PC-3 (cell line): ENCODE measurements around the gene ADAP2. TPM values are rescaled to one million over a fixed set of nuclear protein-coding genes. Genes with fewer than 3 reads are reported as not detected.

ENCODE experiments used
- ATAC-seq: fragments of 200-7000 bp; cut with Tn5 transposase; 2 replicates; pipeline ENCODE4 v1.9.1; 2020; ENCODE audit warnings: mild to moderate bottlenecking, moderate library complexity
- BruUV-seq: library from RNA; stranded (reverse); fragments of 400-500 nt; replicated peaks from 2 replicates; lab custom pipeline; 2021; lab: Mats Ljungman, UMichigan
- CTCF ChIA-PET: fragments of 300-600 bp; sonication (Branson Sonifier 250); formaldehyde crosslinking; loops from one replicate; lab custom pipeline; 2022; ENCODE audit warnings: antibody characterized with exemption; lab: Charles Lee
- POLR2A ChIA-PET: fragments of 300-600 bp; sonication (Branson Sonifier 250); formaldehyde crosslinking; loops from one replicate; lab custom pipeline; 2022; ENCODE audit warnings: antibody characterized with exemption; ENCODE audit not compliant: unreplicated experiment; lab: Charles Lee
- DNase-seq: peaks from one replicate; pipeline ENCODE4 v3.0.0-alpha.2; 2015
- H2AFZ ChIP-seq: fragments of 300-600 bp; sonication (generic); 2 replicates; pipeline ENCODE4 v1.6.0; 2016; ENCODE audit warnings: antibody characterized with exemption, low read length
- H3F3A ChIP-seq: fragments of 300-600 bp; sonication (generic); one replicate; pipeline ENCODE4 v1.6.0; 2017; ENCODE audit warnings: antibody characterized with exemption, low read length, control low read depth, mild to moderate bottlenecking; ENCODE audit not compliant: unreplicated experiment
- H3K27ac ChIP-seq: fragments of 300-600 bp; sonication (generic); 2 replicates; pipeline ENCODE4 v1.5.1; 2016; ENCODE audit warnings: mild to moderate bottlenecking, low read length
- H3K27me3 ChIP-seq: fragments of 300-600 bp; sonication (generic); 2 replicates; pipeline ENCODE4 v1.6.1; 2016; ENCODE audit warnings: low read length, mixed read lengths
- H3K36me3 ChIP-seq: fragments of 300-600 bp; sonication (generic); 2 replicates; pipeline ENCODE4 v1.6.1; 2016; ENCODE audit warnings: low read depth, mixed run types, low read length, mixed read lengths
- H3K4me1 ChIP-seq: fragments of 300-600 bp; sonication (generic); 2 replicates; pipeline ENCODE4 v1.5.1; 2016; ENCODE audit warnings: low read length; ENCODE audit not compliant: insufficient read depth
- H3K4me2 ChIP-seq: fragments of 300-600 bp; sonication (generic); 2 replicates; pipeline ENCODE4 v1.6.0; 2016; ENCODE audit warnings: low read length
- H3K4me3 ChIP-seq: fragments of 300-600 bp; sonication (generic); 2 replicates; pipeline ENCODE4 v1.5.1; 2016; ENCODE audit warnings: mild to moderate bottlenecking, low read length, mixed read lengths
- H3K79me2 ChIP-seq: fragments of 300-600 bp; sonication (generic); 2 replicates; pipeline ENCODE4 v1.6.1; 2017; ENCODE audit warnings: low read length, mixed read lengths
- H3K9ac ChIP-seq: fragments of 300-600 bp; sonication (generic); 2 replicates; pipeline ENCODE4 v1.6.0; 2016; ENCODE audit warnings: mild to moderate bottlenecking, low read length
- H3K9me2 ChIP-seq: fragments of 300-600 bp; sonication (generic); replicated peaks from 2 replicates; pipeline ENCODE4 v1.6.1; 2016; ENCODE audit warnings: mixed run types, low read length, mixed read lengths
- H3K9me3 ChIP-seq: fragments of 300-600 bp; sonication (generic); 2 replicates; pipeline ENCODE4 v1.6.1; 2016; ENCODE audit warnings: low read length, mixed read lengths
- H4K20me1 ChIP-seq: fragments of 300-600 bp; sonication (generic); 2 replicates; pipeline ENCODE4 v1.6.1; 2016; ENCODE audit warnings: low read length, mixed read lengths
- EZH2 ChIP-seq: fragments of 300-600 bp; sonication (generic); IDR thresholded peaks from one replicate; pipeline ENCODE4 v1.6.1; 2017; ENCODE audit warnings: antibody characterized with exemption, mild to moderate bottlenecking, low read length; ENCODE audit not compliant: unreplicated experiment
- EZH2phosphoT487 ChIP-seq: fragments of 300-600 bp; sonication (generic); IDR thresholded peaks from 2 replicates; pipeline ENCODE4 v1.6.1; 2018; ENCODE audit warnings: mild to moderate bottlenecking, antibody characterized with exemption, low read length, borderline replicate concordance
- intact Hi-C: fragments of 100-400 bp; cut with micrococcal nuclease; formaldehyde crosslinking; loops from 2 replicates; pipeline ENCODE4 v1.9.0; 2023
- total RNA-seq: library from RNA; depleted of rRNA; stranded (reverse); fragments of >200 nt; gene quantifications from 2 replicates; pipeline ENCODE4 v1.2.3, GENCODE V29; 2014
- TF ChIP-seq, protein P1 (sequence below): fragments of 300-600 bp; sonication (generic); conservative IDR thresholded peaks from 2 replicates; pipeline ENCODE4 v1.5.1; 2017; ENCODE audit warnings: antibody characterized with exemption, low read depth, mild to moderate bottlenecking, low read length

The ADAP2 gene
- total RNA-seq, 1 experiment from 2014 or later, result 2.5 TPM

DNA sequence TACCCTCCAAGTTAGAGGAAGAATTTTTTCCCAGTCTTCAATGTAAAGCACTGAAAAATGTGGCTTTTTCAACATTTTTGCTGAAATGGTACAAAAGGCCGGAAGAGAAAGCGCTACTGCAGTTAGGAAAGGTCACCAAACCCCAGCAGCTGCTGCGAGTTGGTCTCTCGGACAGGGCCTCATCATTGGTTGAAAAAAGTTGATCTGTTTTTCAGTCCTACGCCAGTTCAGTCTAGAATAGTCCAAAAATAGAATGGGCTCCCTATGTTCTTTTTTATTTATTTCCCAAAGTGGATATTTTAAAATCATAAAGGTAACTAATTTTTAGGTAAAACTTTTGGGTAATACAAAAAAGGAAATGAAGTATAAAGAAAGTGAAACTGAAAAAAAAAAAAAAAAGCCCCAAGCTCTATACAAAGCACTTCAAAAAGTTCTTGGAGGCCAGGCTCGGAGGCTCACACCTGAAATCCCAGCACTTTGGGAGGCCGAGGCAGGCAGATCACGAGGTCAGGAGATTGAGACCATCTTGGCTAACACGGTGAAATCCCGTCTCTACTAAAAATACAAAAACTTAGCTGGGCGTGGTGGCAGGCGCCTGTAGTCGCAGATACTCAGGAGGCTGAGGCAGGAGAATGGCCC, 17.4 kb downstream of the ADAP2 start:
- Histone ChIP-seq H4K20me1 (no peaks in the 10 kb centered on the region), H3K9ac (no peak overlapping the region), H3K4me2 (no peak overlapping the region), H3K27me3 (no peaks in the 10 kb centered on the region), H3K4me1 (no peaks in the 10 kb centered on the region), H3K36me3 (no peaks in the 10 kb centered on the region), H3K79me2 (no peaks in the 10 kb centered on the region), H3K4me3 (no peak overlapping the region), H2AFZ (no peak overlapping the region), H3K27ac (no peak overlapping the region), H3K9me2 (no peaks in the 10 kb centered on the region), H3K9me3 (no peaks in the 10 kb centered on the region), H3F3A (no peaks in the 10 kb centered on the region)
- POLR2A ChIA-PET, result no interaction called here
- no peak for DNase-seq
- BruUV-seq, result no TSS peak
- intact Hi-C loops, result no loop called here
- no peak for TF ChIP-seq EZH2
- TF ChIP-seq, protein P1, sequence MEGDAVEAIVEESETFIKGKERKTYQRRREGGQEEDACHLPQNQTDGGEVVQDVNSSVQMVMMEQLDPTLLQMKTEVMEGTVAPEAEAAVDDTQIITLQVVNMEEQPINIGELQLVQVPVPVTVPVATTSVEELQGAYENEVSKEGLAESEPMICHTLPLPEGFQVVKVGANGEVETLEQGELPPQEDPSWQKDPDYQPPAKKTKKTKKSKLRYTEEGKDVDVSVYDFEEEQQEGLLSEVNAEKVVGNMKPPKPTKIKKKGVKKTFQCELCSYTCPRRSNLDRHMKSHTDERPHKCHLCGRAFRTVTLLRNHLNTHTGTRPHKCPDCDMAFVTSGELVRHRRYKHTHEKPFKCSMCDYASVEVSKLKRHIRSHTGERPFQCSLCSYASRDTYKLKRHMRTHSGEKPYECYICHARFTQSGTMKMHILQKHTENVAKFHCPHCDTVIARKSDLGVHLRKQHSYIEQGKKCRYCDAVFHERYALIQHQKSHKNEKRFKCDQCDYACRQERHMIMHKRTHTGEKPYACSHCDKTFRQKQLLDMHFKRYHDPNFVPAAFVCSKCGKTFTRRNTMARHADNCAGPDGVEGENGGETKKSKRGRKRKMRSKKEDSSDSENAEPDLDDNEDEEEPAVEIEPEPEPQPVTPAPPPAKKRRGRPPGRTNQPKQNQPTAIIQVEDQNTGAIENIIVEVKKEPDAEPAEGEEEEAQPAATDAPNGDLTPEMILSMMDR, result no peak
- no peak for TF ChIP-seq EZH2phosphoT487
- ATAC-seq, result no peak
- CTCF ChIA-PET, result interaction anchor here (0.6 kb wide), 1 partner anchor 401 kb away, joined by 3 read pairs; no protein-coding TSS in a partner anchor

DNA sequence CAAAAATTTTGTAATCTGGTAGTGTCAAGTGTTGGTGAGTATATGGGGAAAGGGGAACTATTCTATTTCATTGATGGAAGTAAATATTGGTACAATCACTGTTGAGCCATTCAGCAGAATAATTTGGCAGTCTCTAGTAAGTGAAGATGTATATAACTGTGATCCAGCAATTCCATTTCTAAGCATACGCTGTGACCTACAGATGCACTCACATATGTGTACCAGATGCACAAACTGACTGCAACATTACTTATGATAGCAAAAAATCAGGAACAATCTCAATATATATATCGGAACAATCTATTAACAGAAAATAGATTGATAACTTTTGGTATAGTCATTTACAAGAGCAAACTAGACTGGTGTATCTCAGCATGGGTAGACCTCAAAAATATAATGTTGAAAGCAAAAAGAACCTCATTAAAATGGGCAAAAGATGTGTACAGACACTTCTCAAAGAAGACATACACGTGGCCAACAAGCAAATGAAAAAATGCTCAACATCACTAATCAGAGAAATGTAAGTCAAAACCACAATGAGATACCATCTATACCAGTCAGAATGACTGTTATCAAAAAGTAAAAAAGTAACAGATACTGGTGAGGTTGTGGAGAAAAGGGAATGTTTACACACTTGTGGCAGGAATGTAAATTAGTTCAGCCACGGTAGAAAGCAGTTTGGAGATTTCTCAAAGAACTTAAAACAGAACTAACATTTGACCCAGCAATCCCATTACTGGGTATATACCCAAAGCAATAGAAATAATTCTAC, 20.7 kb downstream of the ADAP2 start:
- ChIA-PET POLR2A (no interaction called here), CTCF (no interaction called here)
- Histone ChIP-seq H3K27me3 (no peaks in the 10 kb centered on the region), H3K79me2 (no peaks in the 10 kb centered on the region), H3K27ac (no peak overlapping the region), H3K4me3 (no peak overlapping the region), H3F3A (no peaks in the 10 kb centered on the region), H3K9me3 (no peaks in the 10 kb centered on the region), H4K20me1 (no peaks in the 10 kb centered on the region), H2AFZ (no peak overlapping the region), H3K4me2 (no peak overlapping the region), H3K4me1 (no peaks in the 10 kb centered on the region), H3K9me2 (no peaks in the 10 kb centered on the region), H3K36me3 (no peaks in the 10 kb centered on the region), H3K9ac (no peak overlapping the region)
- DNase-seq, result no peak
- no peak for ATAC-seq
- no TSS peak for BruUV-seq
- intact Hi-C loops, result no loop called here
- TF ChIP-seq EZH2 (no peak), EZH2phosphoT487 (no peak)
- TF ChIP-seq, protein P1, result no peak

DNA sequence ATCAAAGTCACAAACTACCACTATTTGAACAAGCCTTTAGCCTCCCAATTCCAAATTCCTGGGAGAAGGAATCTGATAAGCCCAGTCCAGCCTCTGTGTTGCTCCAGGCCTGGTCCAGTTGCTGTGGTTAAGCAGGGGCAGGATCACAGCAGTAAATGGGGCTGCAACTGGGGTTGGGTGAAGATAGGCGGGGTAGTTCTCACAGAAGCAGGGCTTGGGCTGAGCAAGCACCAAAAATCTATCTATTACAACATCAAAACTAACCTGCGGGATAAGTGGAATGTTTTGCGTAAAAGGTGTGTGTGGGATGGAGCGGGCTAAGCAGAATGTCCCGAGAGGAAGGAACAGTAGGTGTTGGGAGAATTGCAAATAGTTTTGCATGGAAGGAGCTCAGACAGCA, 26.1 kb downstream of the ADAP2 start:
- no peaks in the 10 kb centered on the region for H3K9me2 ChIP-seq
- ChIA-PET CTCF (no interaction called here), POLR2A (no interaction called here)
- TF ChIP-seq, protein P1, result no peak
- no peak for TF ChIP-seq EZH2
- no peak for TF ChIP-seq EZH2phosphoT487
- H3F3A ChIP-seq, result no peaks in the 10 kb centered on the region
- H3K4me3 ChIP-seq, result no peak overlapping the region
- H2AFZ ChIP-seq, result no peak overlapping the region
- DNase-seq (no peak), ATAC-seq (no peak)
- intact Hi-C loops, result no loop called here
- H3K27me3 ChIP-seq, result no peaks in the 10 kb centered on the region
- no peaks in the 10 kb centered on the region for H3K9me3 ChIP-seq
- no peaks in the 10 kb centered on the region for H3K79me2 ChIP-seq
- H3K9ac ChIP-seq, result no peak overlapping the region
- H3K27ac ChIP-seq, result no peak overlapping the region
- H3K4me2 ChIP-seq, result no peak overlapping the region
- no TSS peak for BruUV-seq
- H4K20me1 ChIP-seq, result no peaks in the 10 kb centered on the region
- no peaks in the 10 kb centered on the region for H3K36me3 ChIP-seq
- no peaks in the 10 kb centered on the region for H3K4me1 ChIP-seq
